CD4-positive, alpha-beta T cell treated with Interleukin-6 for 4 hours (primary cell): ENCODE measurements around the gene SRCIN1.
"Not testable (repeated sequence)": the region's sequence is repeated elsewhere in the genome, so short reads cannot be mapped to it uniquely, and the experiment has no call there.

ENCODE experiments used
- DNase-seq: peaks from one replicate; pipeline ENCODE4 v3.0.0-alpha.2; 2020; ENCODE audit warnings: mixed read lengths

The SRCIN1 gene, protein sequence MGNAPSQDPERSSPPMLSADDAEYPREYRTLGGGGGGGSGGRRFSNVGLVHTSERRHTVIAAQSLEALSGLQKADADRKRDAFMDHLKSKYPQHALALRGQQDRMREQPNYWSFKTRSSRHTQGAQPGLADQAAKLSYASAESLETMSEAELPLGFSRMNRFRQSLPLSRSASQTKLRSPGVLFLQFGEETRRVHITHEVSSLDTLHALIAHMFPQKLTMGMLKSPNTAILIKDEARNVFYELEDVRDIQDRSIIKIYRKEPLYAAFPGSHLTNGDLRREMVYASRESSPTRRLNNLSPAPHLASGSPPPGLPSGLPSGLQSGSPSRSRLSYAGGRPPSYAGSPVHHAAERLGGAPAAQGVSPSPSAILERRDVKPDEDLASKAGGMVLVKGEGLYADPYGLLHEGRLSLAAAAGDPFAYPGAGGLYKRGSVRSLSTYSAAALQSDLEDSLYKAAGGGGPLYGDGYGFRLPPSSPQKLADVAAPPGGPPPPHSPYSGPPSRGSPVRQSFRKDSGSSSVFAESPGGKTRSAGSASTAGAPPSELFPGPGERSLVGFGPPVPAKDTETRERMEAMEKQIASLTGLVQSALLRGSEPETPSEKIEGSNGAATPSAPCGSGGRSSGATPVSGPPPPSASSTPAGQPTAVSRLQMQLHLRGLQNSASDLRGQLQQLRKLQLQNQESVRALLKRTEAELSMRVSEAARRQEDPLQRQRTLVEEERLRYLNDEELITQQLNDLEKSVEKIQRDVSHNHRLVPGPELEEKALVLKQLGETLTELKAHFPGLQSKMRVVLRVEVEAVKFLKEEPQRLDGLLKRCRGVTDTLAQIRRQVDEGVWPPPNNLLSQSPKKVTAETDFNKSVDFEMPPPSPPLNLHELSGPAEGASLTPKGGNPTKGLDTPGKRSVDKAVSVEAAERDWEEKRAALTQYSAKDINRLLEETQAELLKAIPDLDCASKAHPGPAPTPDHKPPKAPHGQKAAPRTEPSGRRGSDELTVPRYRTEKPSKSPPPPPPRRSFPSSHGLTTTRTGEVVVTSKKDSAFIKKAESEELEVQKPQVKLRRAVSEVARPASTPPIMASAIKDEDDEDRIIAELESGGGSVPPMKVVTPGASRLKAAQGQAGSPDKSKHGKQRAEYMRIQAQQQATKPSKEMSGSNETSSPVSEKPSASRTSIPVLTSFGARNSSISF

DNA sequence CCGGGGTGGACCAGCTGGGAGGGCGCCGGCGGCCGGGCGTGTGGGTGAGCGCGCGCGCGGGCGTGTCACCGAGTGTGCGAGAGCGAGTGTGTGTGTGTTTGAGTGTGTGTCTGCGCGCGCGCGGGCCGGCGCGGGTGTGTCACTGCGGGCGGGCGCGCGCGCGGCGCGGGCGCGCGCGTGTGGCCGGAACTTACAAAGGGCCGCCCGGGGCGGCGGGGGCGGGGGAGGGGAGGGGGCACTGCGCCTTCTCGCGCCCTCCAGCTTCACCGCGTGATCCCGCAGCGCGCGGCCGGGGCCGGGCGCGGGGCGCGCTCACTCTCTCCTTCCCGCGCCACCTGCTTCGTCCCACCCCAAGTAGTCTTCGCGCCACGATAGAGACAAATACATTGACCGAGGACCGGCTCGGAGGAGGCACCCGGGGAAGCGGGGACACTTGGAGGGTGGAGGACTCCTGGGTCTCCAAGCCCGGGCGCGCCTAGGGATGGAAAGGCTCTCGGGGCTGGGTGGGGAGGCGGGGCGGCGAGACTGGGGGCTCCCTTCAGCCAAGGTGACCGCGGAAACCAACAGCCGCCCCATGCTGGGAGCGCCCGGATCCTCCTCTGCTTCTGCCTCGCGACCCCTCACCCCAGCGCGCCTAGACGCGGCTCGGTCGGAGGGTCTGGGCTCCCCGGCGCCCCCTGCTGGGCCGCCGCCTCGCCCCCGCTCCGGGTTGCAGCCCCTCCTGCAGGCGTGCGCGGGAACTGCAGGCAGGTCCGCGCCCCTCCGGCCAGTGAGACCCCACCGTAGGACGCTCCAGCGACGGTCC is at the start of gene SRCIN1:
SRCIN1 (minus strand) TSS at position 112 of the 805 bp plus-strand sequence. CDS start 247 bp downstream, outside the sequence.
- peak; percentile 63 for DNase-seq

- DNase-seq, result no peak
These were observed 49.0 kb upstream of the SRCIN1 start for GRCh38 chr17:38654411-38655398.

DNA sequence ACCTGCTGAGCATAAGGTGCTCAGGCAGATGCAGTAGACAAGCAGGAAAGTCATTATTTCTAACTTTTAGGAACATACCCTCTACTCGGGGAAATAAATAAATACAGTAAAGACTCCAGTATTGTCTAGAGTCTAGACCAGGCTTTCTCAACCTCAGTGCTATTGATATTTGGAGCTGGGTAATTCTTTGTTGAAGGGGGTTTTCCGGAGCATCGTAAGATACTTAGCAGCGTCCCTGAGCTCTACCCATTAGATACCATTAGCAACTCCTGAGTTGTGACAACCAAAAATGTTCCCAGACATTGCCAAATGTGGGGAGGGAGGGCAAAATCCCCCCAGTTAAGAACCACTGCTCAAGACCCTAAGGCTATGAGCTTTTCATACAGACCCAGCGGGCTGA is 47.9 kb upstream of the SRCIN1 start:
- no peak for DNase-seq

DNA sequence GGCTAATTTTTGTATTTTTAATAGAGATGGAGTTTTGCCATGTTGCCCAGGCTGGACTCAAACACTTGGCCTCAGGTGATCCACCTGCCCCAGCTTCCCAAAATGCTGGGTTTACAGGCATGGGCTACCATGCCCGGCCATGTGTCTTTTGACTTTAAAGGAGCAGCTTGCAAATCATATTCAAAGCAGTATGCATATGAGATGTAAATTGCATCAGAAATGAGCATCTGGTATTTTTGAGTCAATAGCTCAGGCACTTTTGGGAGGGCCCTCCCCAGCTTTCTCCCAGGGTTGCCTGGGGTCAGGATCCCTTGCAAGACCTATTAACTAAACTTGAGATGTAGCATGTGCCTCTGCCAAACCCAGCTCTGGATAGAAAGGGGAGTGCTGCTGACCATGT is 47.5 kb upstream of the SRCIN1 start:
- no peak for DNase-seq

DNA sequence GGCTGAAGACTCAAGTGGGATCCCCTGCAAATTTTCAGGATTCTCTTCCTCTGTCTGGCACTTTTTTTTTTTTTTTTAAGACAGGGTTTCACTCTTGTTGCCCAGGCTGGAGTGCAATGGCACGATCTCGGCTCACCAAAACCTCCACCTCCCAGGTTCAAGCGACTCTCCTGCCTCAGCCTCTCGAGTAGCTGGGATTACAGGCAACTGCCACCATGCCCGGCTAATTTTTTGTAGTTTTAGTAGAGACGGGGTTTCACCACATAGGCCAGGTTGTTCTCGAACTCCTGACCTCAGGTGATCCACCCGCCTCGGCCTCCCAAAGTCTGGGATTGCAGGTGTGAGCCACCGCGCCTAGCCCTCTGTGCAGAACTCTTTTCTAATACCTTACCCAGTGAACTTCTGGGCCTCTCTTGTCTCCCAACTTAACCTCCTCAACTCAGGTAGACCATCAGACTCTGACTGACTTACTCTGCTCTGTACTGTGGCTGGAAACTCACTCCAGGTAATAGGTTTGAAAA is 45.0 kb upstream of the SRCIN1 start:
- not testable (repeated sequence) for DNase-seq

DNA sequence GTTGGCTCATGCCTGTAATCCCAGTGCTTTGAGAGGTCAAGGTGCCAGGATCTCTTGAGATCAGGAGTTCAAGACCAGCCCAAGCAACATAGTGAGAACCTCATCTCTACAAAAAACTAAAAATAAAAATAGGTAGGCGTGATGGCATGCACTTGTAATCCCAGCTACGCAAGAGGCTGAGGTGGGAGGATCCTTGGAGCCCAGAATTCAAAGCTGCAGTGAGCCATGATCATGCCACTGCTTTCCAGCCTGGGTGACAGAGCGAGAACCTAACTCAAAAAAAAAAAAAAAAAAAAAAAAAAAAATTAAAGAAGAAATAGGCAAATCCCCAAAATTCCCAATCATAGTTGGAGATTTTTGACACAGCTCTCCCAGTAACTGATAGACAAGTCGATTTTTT is 32.2 kb upstream of the SRCIN1 start:
- DNase-seq, result no peak

GRCh38 chr17:38636054-38636453 is 30.3 kb upstream of the SRCIN1 start:
- no peak for DNase-seq

GRCh38 chr17:38632334-38632733 is 26.6 kb upstream of the SRCIN1 start:
- no peak for DNase-seq

DNA sequence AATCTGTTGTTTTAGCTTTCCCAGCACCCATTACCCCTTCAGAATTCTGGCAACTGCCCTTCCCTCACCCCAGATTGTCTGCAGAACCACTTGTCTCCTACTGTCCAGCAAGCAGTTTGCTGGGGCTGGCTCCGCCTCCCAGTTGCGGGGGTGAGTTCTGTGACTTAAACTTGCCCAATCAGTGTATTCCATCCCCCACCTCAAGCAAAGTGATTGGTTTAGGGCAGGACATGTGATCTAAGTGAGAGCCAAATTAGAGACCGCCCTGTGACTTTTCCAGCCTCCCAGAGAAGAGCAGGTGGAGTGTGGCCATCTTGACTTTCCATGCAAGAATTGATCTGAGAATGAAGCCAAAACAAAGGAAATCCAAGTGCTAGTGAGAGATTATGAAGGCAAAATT is 22.7 kb upstream of the SRCIN1 start:
- no peak for DNase-seq

- no peak for DNase-seq
These were observed 22.2 kb upstream of the SRCIN1 start for GRCh38 chr17:38627957-38628356.

GRCh38 chr17:38626606-38627226 is 21.0 kb upstream of the SRCIN1 start:
- not testable (repeated sequence) for DNase-seq

GRCh38 chr17:38625482-38625881 is 19.7 kb upstream of the SRCIN1 start:
- no peak for DNase-seq

- not testable (repeated sequence) for DNase-seq
These were observed 19.1 kb upstream of the SRCIN1 start for GRCh38 chr17:38624782-38625355.

- DNase-seq, result no peak
These were observed 15.8 kb upstream of the SRCIN1 start for GRCh38 chr17:38621538-38621937.

DNA sequence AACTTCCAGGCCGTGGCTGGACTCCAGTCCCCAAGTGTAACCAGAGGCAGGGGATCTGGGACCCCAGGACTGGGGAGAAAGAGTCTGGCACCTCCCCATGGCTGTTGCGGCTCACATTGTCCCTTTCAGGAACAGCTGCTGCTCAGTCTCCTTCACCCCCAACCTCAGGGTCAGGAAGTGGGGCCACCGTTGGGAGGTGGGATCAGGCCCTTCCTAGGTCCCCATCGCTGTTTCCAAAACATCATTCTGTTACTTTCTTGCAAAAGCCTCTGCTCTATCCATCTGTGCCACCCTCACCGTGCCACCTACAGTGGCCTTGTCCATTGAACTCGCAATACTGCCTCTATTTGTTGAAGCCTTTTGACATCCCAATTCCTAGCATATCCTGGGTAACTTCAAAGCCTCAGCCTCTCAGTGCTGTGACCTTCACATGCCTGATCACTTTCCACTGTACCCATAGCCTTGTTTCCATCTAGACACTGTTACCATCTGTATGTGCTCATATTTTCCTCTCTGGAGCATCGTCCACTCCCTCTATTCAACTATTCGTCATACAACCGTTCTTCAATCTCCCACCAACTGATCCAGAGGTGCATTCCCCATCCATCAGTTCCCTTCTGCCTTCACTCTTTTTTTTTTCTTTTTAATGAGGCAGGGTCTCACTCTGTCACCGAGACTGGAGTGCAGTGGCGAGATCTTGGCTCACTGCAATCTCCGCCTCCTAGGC is 15.0 kb upstream of the SRCIN1 start:
- no peak for DNase-seq

- DNase-seq, result no peak
These were observed 14.3 kb upstream of the SRCIN1 start for GRCh38 chr17:38619937-38620550.

- no peak for DNase-seq
These were observed 13.7 kb upstream of the SRCIN1 start for GRCh38 chr17:38619451-38619795.

GRCh38 chr17:38617967-38618760 is 12.4 kb upstream of the SRCIN1 start:
- DNase-seq, result no peak
